Amygdala (tissue), 56 donors: ENCODE data around the gene IL22RA1.

Experiments used
- DNase-seq, 56 donors: peaks; one replicate each; lab custom pipeline; 2025; lab: John Stamatoyannopoulos, UW

The IL22RA1 gene

GRCh38 chr1:24117722-24118409 is 25.1 kb downstream of the IL22RA1 start:
- no peak for DNase-seq

- no peak for DNase-seq
Measured at GRCh38 chr1:24117132-24117531, 25.8 kb downstream of the IL22RA1 start.

- DNase-seq: no peak
Measured at GRCh38 chr1:24114753-24115152, 28.2 kb downstream of the IL22RA1 start.

- DNase-seq: no peak
Measured at GRCh38 chr1:24113641-24114033, 29.3 kb downstream of the IL22RA1 start.

DNA sequence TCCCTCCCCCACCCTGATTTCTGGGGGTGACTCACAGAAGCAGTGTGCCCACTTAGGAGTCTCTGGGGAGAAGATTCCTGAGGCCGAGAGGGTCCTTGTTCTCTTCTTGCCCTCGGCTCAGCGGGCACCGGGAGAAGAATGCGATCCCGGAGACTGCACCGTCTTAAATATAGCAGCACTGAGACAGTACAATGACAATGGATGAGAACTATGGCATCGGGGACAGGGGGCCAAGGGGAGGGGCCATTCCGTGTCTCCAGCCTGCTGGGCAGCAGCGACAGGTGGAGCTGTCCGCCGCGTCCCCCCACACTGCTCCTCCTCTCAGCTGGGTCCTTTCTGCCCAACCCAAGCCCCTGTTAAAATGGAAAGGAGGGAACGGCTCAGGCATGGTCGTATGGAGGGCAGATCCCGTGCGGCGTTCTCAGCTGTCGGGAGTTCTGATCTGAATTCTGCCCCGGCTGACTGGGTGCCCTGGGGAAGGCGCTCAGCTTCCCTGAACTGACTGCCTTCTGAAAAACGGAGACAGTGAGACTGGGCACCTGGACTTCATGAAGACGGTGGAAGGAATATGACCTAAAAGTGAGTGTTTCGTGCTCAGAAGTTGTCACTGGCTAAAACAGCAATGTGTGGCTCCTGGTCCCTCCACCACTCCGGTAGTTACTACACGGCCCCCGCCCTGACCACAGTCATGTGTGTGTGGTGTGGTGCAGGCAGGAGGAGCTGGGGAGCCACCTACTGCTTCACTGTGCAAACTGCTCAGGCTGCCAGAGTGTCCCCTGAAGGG is 30.8 kb downstream of the IL22RA1 start, which contains the start of gene MYOM3:
Gene MYOM3, minus strand, starts transcription at position 140 of the 784 bp plus-strand sequence. CDS start 3,499 bp downstream, outside the sequence.
- peak in 27 of 56 donors; percentile 5 to 58 (median 28) for DNase-seq

- DNase-seq: no peak
Measured at GRCh38 chr1:24111262-24111995, 31.5 kb downstream of the IL22RA1 start.

DNA sequence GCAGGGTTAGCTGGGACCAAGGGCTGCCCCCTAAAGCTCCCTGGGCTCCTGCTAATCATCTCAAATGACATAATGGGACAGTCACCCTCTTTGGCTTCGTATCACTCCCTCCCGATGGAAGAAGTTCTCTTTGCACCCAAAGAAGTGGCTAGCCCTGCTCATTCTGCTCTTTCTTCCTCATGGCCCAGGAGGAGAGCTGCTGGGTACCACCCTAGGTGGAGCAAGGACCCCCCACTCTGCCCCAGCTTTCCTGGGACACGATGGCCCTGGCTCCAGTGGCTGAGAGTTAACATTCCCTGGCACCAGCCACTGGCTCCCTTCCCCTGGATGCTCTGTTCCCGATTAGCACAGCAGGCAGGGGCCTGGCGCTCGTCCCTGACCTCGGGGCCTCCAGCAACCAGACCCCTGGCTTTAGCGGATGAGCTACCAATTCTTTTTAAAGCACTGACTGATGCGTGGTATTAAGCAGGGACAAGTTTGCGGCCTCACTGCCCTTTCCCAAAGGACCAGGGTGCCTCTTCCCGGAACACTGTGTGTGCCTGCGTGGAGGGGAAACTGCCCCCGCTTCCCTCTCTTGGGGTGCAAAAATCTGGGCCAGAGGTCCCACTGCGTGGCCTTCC is 32.2 kb downstream of the IL22RA1 start:
- DNase-seq: no peak

DNA sequence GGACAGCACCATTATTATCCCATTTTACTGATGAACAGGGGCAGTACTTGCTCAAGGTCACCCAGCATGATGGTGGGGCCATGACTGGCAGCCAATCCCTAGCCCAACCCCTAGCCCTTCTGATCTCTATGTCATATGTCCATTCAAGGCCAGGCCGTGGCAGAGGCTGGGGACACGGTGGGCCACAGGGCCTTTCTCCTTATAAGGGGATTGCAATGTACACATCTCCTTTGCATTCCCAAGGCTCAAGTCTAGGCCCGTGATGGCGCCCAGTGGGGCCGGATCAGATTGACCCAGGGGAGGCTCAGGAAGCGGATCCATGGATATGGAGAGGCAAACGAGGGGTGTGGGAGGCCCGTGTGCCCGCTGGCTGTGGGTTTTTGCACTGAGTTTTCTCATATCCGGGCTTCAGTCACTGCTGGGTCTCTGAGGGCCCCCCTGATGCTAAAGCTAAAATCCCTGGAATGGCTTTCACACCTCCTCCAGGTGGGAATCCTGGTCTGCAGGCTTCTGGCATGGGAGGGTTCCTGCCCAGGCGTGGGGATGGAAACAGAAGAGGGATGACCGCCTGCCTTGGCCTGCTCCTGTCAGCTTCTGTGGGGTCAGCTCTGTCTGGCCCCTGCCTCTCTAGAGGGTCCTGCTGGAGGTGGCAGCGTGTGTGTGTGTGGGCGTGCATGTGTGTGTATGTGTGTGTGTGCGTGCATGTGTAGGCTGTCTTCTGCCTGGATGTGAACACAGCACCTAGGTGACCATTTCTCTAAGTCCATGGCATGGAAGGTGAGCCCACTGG is 33.1 kb downstream of the IL22RA1 start:
- DNase-seq: no peak

DNA sequence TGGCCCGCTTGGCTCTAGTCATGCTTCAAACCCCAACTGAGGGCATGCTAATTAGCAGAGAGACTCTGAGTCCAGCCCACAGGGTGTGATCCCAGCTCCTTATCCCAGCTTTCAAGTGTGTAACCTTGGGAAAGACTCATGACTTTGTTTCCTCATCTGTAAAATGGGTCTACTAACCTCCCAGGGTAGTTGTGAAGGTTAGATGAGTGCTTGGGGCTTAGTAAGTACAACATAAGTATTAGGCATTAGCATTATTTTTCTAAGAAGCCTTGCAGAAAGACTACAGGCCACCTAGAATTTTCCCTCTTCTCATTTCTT is 33.8 kb downstream of the IL22RA1 start:
- no peak for DNase-seq

DNA sequence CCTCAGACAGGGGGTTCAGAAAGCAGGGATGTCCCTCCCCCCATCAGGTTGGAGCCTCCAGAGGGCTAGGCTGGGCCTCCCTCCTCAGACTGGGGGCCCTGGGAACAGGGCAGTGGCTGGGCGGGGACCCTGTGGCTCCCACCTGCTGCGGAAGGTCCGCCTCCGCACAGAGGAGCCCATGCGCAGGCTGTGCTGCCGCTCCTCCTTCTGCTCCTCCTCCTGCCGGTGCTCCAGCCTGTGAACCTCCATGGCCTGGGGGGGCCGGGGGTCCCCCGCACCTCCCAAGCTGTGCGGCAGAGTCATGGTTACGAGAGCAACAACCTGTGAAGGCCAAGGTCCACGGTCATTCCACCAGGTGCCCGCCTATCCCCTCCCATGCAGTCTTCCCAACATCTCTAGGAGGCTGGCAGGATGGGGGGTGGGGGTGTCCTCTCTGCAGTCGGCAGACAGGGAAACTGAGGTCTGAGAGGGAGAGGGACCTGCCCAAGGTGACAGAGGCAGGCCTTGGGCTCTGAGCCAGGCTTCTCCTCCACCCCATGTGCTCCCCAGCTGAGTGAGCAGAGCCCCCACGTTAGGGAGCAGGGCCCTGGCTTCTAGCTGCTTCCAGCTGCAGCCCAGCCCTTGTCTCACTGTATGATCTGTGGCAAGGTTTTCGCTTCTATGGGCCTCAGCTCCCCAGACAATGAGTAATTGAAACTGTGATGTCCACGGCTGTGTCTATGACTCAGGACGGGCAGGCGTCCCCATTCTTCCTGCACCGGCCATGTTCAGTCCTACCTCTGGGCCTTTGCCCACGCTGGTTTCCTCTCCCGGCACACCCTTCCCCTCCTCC is 34.4 kb downstream of the IL22RA1 start:
- no peak for DNase-seq

DNA sequence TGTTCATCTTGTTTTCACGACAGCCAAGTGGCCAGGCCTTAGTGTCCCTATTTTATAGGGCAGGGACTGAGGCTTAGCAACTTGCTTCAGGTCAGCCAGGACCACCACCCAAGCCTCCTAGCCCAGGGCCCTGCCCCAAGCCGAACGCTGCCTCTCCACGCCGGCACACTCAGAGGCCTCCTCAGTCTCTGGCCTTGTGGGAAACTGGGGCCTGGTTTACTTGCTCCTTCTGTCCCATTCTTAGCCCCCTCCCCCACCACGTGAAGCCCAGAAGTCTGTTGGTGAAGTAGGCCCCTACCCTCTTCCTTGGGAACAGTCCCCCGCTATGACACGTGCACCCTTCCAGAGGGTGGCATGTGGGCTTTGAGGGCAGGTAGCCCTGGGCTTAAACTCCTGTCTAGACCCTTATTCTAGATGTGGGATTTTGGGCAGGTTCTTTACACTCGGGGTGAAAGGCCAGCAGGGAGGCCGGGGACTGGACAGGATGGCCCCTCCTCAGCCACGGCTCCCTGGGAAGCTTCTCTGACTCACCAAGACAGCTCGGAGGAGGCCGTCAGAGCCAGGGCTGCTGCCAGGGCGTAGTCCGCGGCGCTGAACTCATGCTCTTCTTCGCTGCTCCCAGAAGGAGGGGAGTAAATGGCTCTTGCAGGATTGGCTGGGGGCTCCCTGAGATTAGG is 35.3 kb downstream of the IL22RA1 start:
- no peak for DNase-seq

- no peak for DNase-seq
Measured at GRCh38 chr1:24105368-24106160, 37.4 kb downstream of the IL22RA1 start.

DNA sequence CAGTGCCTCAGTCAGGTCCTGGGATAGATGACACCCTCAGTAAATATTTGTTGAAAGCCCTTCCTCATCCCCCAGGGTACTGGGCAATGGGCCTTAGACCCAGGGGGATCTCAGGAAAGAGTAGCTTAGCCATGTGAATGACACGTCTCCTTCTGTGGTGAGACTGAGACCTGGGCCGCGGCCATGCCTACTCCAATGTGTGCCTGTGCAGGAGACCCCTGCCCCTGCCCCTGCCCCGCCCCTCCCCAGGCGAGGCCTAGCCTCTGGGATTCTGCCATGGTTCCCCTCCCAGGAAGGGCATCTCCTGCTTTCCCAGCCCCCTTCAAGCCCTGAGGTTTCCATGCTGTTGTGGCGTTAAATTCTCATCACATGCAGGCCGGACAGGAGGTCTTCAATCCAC is 38.1 kb downstream of the IL22RA1 start:
- no peak for DNase-seq

DNA sequence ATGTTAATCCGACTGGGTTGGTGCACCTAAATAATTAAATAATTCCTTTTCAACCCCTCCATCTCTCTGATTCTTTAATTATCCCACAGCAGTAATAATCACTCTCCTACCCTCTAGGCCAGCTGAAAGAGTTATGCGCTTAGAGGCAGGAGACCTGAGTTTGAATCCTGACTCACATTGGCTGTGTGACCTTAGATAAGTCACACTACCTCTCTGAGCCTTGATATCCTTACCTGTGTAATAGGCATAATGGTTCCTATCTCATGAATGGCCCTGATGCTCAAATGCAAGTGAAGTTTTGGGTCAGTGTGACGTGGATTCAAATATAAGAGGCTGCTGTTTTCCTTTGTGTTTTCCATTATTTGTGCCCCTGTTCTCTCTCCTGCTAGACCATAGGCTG is 39.1 kb downstream of the IL22RA1 start:
- DNase-seq: no peak

- DNase-seq: no peak
Measured at GRCh38 chr1:24103408-24103807, 39.5 kb downstream of the IL22RA1 start.

DNA sequence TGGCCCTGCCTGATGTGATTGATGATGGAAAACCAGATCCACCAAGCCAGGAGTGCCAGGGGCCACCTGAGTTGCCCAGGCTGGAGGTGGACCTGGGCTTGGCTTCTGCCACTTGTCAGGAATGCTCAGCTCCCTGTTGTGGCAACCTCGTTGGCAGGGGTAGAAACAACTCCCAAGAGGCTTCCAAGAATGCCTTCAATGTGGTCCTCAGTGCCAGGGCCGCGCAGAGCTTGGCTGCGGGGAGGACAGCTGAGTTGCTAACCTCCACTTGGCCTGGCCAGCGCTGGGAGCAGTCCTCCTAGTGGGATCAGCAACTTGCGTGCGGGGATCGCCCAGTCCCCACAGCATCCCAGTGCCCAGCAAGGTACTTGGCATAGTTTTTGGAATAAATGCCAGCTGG is 40.0 kb downstream of the IL22RA1 start:
- no peak for DNase-seq

DNA sequence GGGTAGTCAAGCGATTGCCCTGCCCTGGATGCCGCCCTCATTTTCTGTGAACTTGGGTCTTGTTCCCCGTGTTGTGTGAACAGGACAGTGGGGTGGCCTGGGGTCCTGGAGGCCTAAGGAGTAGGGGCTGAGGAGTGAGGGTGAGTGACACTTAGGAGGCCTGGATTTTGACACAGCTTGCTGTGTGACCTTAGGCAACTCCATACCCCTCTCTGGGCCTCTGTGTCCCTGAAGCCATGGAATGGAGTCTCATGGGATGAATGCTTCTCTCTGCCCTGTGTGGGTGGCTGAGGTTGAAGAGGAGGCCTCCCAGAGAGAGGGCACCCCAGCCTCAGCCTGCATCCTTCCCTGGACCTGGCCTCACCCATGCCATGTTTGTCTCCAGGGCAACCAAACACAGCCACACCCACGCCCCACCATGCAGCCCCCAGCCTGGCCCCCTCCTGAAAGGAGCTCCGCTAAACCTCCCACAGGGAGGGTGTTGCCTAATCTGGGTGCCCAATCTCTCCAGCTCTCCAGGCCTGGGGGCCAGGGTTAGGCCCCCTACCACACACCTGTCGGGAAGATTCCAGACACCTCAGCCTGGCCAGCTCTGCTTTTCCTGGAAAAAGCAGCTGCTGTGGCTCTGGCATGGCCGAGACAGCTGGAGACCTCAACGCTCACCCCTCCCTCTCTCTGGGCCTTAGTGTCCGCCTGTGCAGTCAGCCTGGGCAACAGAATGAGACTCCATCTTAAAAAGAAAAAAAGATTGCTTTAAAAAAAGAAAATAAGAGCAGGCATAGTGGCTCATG is 40.9 kb downstream of the IL22RA1 start:
- no peak for DNase-seq
